NOMO-1 (cell line): ENCODE data around the gene TRAK1.

Source experiments
- DNase-seq, 2 experiments: peaks; one replicate each; lab custom pipeline; 2025; ENCODE audit not compliant: unreplicated experiment in 2 of 2; lab: John Stamatoyannopoulos, UW

Gene TRAK1

GRCh38 chr3:42194943-42195510 lies 103.9 kb downstream of the TRAK1 start:
- peak in 1 of 2 experiments; percentile 40 for DNase-seq

DNA sequence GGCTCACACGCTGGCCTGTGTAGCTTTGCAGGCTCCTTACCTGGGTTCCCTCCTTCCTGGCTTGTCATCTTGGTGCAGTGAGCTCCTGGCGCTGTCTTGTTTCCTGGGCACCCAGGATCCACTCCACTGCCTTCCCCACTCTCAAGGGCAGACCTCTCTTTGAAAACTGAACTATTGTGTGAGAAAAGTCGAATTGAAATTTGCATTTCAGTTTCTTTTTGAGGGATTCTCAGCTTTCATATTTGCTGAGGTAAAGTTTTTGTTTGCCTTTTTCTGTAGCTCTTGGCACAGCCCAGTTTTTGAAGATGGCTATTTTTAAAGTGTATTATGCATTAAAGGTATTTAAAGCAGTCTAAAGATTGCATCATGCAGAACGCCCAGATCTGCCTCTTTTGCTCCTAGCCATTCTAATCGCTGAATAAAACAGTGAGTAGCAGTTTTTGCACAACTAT lies 104.7 kb downstream of the TRAK1 start:
- DNase-seq, result no peak

GRCh38 chr3:42198709-42199108 lies 107.6 kb downstream of the TRAK1 start:
- DNase-seq, result no peak

DNA sequence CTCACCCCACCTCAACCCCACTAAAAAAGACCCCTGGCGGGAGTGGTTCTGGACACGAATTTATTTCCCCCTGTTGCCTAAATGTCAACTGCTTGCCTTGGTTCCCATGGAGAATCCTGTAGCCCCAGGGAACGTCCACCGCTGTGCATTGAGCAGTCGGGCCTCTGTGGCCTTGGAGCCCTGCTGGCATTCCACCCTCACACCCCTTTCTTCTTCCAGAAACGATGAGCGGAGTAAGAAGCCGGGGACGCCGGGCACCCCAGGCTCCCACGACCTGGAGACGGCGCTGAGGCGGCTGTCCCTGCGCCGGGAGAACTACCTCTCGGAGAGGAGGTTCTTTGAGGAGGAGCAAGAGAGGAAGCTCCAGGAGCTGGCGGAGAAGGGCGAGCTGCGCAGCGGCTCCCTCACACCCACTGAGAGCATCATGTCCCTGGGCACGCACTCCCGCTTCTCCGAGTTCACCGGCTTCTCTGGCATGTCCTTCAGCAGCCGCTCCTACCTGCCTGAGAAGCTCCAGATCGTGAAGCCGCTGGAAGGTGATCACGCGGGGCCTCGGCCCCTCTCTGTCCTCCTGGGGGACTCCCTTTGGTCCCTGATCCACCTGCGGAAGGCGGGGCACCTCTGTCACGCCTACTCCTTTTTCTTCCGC lies 111.2 kb downstream of the TRAK1 start:
- DNase-seq, result no peak

DNA sequence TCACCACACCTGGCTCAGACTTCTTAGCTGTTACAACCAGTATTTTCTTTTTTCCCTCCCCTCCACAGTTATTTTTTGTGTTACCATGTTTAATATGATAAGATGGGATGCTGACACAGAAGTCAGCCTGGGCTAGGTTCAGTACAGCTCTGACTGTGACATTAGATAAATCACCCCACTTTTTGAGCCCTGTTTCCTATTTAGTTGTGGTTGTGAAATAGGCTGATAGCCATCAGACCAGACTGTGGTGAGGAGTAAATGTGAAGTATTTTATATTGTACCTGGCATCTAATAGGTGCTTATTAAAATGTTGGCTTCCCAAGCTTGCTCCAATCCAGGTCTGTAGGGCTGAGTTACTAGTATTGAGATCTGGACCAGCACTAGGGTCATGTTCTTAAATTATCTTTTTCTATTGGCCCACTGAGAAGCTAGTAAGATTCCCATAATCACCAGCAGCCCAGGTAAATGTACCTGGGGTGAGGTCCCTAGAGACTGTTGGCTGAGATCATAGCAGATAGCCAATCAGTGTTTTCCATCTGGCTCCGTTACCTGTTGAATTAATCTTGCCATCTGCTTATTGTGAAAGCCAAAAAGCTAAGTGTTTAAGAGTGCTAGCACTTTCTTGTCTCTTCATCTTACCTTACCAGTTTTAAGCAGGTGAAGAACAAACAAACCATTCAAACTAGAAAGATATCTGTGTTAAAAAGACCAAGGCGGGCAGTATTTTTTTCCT lies 113.9 kb downstream of the TRAK1 start:
- no peak for DNase-seq

- no peak for DNase-seq
Observed at GRCh38 chr3:42205800-42206514, 114.8 kb downstream of the TRAK1 start.

DNA sequence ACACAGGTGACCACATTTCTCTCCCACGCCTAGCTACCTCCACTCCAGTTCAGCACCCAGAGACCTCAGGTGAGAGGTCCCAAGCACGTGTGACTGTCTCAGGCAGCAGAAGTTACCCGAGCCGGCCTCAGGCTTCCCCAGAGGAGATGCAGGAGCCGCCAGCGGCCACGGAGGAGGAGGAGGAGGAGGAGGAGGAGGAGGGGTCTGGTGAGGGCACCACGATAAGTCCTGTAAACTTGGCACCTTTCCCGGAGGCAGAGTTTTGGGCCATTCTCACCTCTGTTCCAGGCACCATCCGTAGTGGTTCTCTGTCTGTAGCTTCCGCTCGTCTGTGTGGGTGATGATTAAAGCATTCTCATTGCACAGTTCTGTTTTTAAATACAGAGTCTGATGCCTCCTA lies 118.8 kb downstream of the TRAK1 start:
- DNase-seq, result no peak

- DNase-seq, result no peak
Observed at GRCh38 chr3:42210726-42211125, 119.6 kb downstream of the TRAK1 start.

DNA sequence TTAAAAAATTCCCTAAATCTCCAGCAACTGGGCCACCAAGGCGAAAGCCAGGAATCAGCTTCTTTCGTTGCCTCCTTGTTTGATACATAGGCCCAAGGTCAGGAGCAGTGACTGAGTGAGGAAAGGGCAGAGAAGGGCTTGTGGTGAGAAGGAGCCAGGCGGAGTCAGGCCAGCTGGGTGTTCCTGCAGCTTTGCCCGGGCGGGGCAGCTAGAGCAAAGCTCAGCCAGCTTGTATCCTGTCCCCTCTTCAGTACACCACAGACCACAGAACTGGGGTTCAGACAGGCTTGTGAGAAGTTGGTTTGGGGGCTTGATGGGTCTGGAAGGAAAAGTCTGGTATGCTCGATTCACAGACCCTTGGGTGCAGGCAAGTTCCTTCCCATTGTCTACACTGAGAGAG lies 122.3 kb downstream of the TRAK1 start:
- DNase-seq, result no peak

- no peak for DNase-seq
Observed at GRCh38 chr3:42214064-42214463, 122.9 kb downstream of the TRAK1 start.

DNA sequence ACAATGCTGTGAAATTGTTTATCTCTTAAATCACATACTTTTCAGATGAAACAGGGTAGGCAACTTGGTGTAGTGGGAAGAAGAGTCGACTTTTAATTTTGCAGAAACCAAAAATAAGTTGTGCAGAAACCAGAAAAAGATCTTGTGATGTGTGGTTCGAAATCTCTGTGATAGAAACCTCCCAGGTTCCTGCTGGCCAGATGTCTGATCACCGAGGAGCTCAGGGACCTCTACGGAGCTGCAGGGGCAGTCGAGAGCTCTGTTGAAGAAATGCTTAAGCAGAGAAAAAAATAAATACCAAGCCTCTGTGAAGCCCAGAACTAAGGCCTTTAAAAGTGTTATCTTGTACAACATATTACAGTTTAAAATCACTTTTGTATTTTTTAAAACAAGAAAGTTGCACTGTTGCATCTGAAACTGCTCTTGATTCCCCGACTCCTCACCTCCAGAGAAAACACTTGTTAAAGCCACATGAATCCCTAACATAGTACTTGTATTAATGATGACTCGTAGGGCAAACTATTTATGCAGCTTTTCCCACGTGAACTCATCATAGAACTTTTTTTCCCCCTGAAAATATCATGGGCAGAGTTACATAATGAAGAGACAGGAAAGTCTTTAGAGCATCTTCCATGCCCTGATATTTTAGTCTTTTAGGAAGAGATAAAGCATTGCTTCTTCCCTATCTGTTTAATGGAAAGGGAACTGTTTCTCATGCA lies 123.6 kb downstream of the TRAK1 start:
- no peak for DNase-seq

DNA sequence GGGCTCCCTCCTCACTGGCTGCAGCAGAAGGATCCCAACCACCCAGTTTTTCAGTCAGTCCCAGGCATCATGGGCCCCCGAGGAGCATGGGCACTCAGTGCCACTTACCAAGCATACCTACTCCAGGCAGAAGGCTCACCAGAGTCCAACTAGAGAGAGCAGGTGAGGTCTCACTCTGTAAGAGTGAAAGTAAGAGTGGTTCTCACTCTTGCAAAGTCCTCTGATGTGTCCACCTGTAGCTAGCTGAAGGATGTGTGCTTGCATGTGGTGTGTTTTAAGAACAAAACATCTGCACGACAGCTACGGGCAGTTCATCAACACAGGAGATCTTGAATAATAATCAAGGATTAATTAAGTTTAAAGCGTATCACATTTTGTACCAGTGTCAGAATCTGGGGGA lies 125.1 kb downstream of the TRAK1 start:
- DNase-seq, result no peak

GRCh38 chr3:42216931-42217333 lies 125.8 kb downstream of the TRAK1 start:
- DNase-seq, result no peak

- no peak for DNase-seq
Observed at GRCh38 chr3:42220436-42221121, 129.4 kb downstream of the TRAK1 start.

- no peak for DNase-seq
Observed at GRCh38 chr3:42222942-42223693, 132.0 kb downstream of the TRAK1 start.

- no peak for DNase-seq
Observed at GRCh38 chr3:42224178-42224577, 133.0 kb downstream of the TRAK1 start.

DNA sequence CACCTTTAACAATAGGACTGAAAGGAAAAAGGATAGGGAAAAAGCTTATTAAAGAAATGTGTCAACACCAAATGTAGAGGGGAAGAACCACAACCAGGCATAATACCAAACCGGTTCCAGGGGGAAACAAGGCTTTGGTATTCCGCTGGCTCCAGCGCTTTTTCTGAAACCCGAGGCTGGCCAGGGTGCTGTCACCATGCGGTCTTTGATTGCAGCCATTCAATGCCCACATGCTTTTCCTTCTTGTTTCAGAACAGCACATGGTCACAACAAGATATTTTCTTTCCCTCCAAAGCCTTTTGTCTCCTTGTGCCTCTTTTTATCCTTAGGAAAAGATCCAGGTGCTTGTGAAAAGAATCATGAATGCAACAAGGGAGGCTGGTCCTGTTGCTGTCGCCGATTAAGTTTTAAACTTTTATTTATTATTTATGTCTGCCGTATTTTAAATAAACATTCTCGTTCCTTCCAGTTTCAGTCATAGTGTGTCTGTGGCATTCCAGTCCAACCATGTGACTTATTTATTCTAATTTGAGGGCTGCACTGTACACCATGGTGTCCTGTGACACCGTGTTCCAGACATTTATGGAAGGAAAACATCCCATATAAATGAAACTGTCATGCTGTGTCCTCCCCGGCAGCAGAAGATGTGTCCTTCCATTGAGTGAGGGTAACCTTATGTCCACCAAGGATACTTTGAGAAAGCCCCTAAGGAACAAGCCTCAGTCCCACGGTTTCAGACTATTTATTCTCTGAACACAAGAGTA lies 133.7 kb downstream of the TRAK1 start:
- DNase-seq, result no peak

DNA sequence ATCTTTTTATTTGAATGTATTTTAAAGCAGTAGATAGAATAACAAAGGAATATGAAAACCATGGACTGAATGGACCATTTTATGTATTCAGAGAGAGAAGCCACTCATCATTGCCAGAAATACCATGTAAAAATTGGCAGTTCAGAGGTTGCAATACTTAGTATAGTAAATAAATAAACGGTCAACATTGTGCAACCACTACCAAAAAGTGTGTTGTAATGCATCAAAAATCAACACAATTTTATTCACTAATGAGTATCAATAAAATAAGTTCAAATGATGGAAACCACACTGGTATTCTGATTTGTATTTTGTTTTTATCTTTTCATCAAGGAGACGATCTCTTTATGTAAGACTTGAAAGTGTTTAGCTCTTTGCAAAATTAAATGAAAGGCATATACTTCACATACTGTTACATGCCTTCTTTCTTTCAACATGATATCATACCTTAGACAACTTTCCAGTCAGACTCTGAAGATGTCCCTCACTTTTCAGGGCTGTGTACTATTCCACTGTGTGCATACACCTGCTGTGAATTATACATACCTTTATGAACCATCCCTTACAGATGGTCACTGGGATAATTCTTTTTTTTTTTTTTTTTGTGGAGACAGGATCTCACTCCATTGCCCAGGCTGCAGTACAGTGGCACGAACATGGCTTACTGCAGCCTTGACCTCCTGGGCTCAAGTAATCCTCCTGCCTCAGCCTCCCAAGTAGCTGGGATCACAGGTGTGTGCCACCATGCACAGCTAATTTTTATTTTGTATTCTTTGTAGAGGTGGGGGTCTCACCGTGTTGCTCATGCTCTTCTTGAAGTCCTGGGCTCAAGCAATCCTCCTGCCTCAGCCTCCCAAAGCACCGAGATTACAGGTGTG lies 134.6 kb downstream of the TRAK1 start:
- DNase-seq, result no peak
